Keratinocyte (primary cell): ENCODE results near the gene GGCX. TPM values are rescaled to one million over a fixed set of nuclear protein-coding genes. Genes with fewer than 3 reads are reported as not detected.
"Not testable (repeated sequence)": the region's sequence is repeated elsewhere in the genome, so short reads cannot be mapped to it uniquely, and the experiment has no call there.

ENCODE experiments used
- DNase-seq: peaks from one replicate; pipeline ENCODE4 v3.0.0-alpha.2; 2011; ENCODE audit warnings: low read depth, missing footprints, low spot score
- FAIRE-seq: peaks from 2 replicates; lab custom pipeline; 2011; peaks lifted over from hg19 to GRCh38; lab: Jason Lieb, UNC
- H2AFZ ChIP-seq: 2 replicates; pipeline ENCODE4 v1.6.0; 2012; ENCODE audit warnings: low read length, control low read depth, inconsistent platforms; ENCODE audit not compliant: control insufficient read depth
- H3K27ac ChIP-seq: 2 replicates; pipeline ENCODE4 v1.5.1; 2011; ENCODE audit warnings: low read length; ENCODE audit not compliant: control insufficient read depth, insufficient read depth
- H3K27me3 ChIP-seq: 3 replicates; pipeline ENCODE4 v1.6.0; 2011; ENCODE audit warnings: low read length; ENCODE audit not compliant: control insufficient read depth, insufficient read depth; ENCODE audit errors: extremely low read depth
- H3K36me3 ChIP-seq, 2 experiments: 2 replicates in 1 of 2; 3 replicates in 1 of 2; pipeline ENCODE4 v1.5.1; 2011; ENCODE audit warnings: low read length in 2 of 2, mild to moderate bottlenecking in 1 of 2; ENCODE audit not compliant: control insufficient read depth in 2 of 2, insufficient read depth in 2 of 2; ENCODE audit errors: extremely low read depth in 1 of 2
- H3K4me1 ChIP-seq: 3 replicates; pipeline ENCODE4 v1.5.1; 2011; ENCODE audit warnings: low read length; ENCODE audit not compliant: control insufficient read depth, insufficient read depth; ENCODE audit errors: extremely low read depth
- H3K4me2 ChIP-seq: 3 replicates; pipeline ENCODE4 v1.6.0; 2011; ENCODE audit warnings: low read depth, low read length; ENCODE audit not compliant: control insufficient read depth, insufficient read depth; ENCODE audit errors: extremely low read depth
- H3K4me3 ChIP-seq, 3 experiments: fragments of 200-600 bp in 1 of 3; sonication (generic) in 1 of 3; 2 replicates in 2 of 3; 3 replicates in 1 of 3; pipeline ENCODE4 v1.5.1; 2011 to 2016; ENCODE audit warnings: low read length in 3 of 3, mild to moderate bottlenecking in 3 of 3, control low read depth in 2 of 3, inconsistent platforms in 1 of 3, low read depth in 1 of 3, mixed read lengths in 1 of 3, mixed run types in 1 of 3, moderate library complexity in 1 of 3; ENCODE audit not compliant: control insufficient read depth in 2 of 3, insufficient read depth in 2 of 3; ENCODE audit errors: extremely low read depth in 1 of 3
- H3K79me2 ChIP-seq: 2 replicates; pipeline ENCODE4 v1.6.0; 2012; ENCODE audit warnings: low read length; ENCODE audit not compliant: control insufficient read depth, insufficient read depth
- H3K9ac ChIP-seq: 3 replicates; pipeline ENCODE4 v1.6.0; 2011; ENCODE audit warnings: low read length; ENCODE audit not compliant: control insufficient read depth, insufficient read depth; ENCODE audit errors: extremely low read depth
- H3K9me1 ChIP-seq: 3 replicates; pipeline ENCODE4 v1.6.0; 2011; ENCODE audit warnings: low read length; ENCODE audit not compliant: control insufficient read depth, insufficient read depth; ENCODE audit errors: extremely low read depth
- H3K9me3 ChIP-seq: 2 replicates; pipeline ENCODE4 v1.5.1; 2012; ENCODE audit warnings: low read depth, low read length; ENCODE audit not compliant: control insufficient read depth
- H4K20me1 ChIP-seq: 3 replicates; pipeline ENCODE4 v1.6.0; 2011; ENCODE audit warnings: low read length; ENCODE audit not compliant: control insufficient read depth, insufficient read depth; ENCODE audit errors: extremely low read depth
- CTCF ChIP-seq, 3 experiments: IDR thresholded peaks in 1 of 3; conservative IDR thresholded peaks in 1 of 3; optimal IDR thresholded peaks in 1 of 3; 2 replicates in 2 of 3; 3 replicates in 1 of 3; pipeline versions ENCODE3 to v1.5.1; 2011; ENCODE audit warnings: low read length in 3 of 3, mild to moderate bottlenecking in 3 of 3, moderate library complexity in 2 of 3, control low read depth in 1 of 3, inconsistent platforms in 1 of 3; ENCODE audit not compliant: insufficient read depth in 2 of 3; ENCODE audit errors: extremely low read depth in 1 of 3
- EZH2 ChIP-seq: IDR thresholded peaks from one replicate; pipeline ENCODE4 v1.6.1; 2012; ENCODE audit warnings: inconsistent platforms, mild to moderate bottlenecking, low read length, moderate library complexity
- dilution Hi-C: fragments of 300-500 bp; cut with MboI; formaldehyde crosslinking; loops from one replicate; pipeline ENCODE4 v1.7.0; 2020; ENCODE audit warnings: low sequenced_read_pairs; ENCODE audit not compliant: extremely low pct_ligation_motif_present
- polyA plus RNA-seq, 5 experiments: library from polyadenylated mRNA; depleted of rRNA in 3 of 5; stranded (reverse) in 3 of 5; stranded (forward) in 1 of 5; unstranded in 1 of 5; fragments of >200 nt; gene quantifications; 1 replicate in 1 of 5; 2 replicates in 3 of 5; 3 replicates in 1 of 5; pipeline versions ENCODE4 v1.2.1 to v1.2.3, GENCODE V29; 2011 to 2012; ENCODE audit warnings: missing spikeins in 2 of 5, low read depth in 1 of 5, low replicate concordance in 1 of 5

Gene GGCX
- polyA plus RNA-seq, 1 donor (not counting 4 experiments of a cell fraction or from before 2014, with no cell fraction given): 34.3 TPM

GRCh38 chr2:85604568-85605339 lies 43.5 kb upstream of the GGCX start:
- dilution Hi-C loops: no loop called here
- TF ChIP-seq CTCF (optimal IDR thresholded peaks at IDR 0.05 in 1 of 3, IDR thresholded peaks at IDR 0.05 in 1 of 3, conservative IDR thresholded peaks at IDR 0.05 in 1 of 3; ENCODE audit: extremely low read depth in 1 of 3, insufficient read depth in 2 of 3, low read length in 3 of 3) (no peak), EZH2 (no peak)
- no peak overlapping the region for H3K27ac ChIP-seq
- no peak for FAIRE-seq
- H2AFZ ChIP-seq: no peak overlapping the region
- peaks cover 2% of the 10 kb centered on the region for H3K9me1 ChIP-seq
- peaks cover 8 to 15% of the 10 kb centered on the region in 2 experiments for H3K36me3 ChIP-seq
- peak overlapping the region; percentile 33 for H3K4me2 ChIP-seq
- no peaks in the 10 kb centered on the region for H4K20me1 ChIP-seq
- H3K27me3 ChIP-seq: no peaks in the 10 kb centered on the region
- peaks cover 4% of the 10 kb centered on the region for H3K79me2 ChIP-seq
- H3K9ac ChIP-seq: no peak overlapping the region
- H3K9me3 ChIP-seq: no peaks in the 10 kb centered on the region
- peak overlapping the region in 1 of 3 experiments; percentile 8 for H3K4me3 ChIP-seq
- no peak for DNase-seq
- peaks cover 21% of the 10 kb centered on the region for H3K4me1 ChIP-seq

- H3K9ac ChIP-seq, FAIRE-seq, H3K27me3 ChIP-seq, H2AFZ ChIP-seq, H4K20me1 ChIP-seq, DNase-seq, H3K9me1 ChIP-seq, dilution Hi-C loops, H3K9me3 ChIP-seq, H3K79me2 ChIP-seq: not testable (repeated sequence)
- H3K4me2 ChIP-seq: peak overlapping the region; percentile 86
- H3K27ac ChIP-seq: peak overlapping the region; percentile 3
- peak overlapping the region in 1 of 3 experiments; percentile 8 for H3K4me3 ChIP-seq
- peaks cover 21% of the 10 kb centered on the region for H3K4me1 ChIP-seq
- H3K36me3 ChIP-seq: peaks cover 10 to 12% of the 10 kb centered on the region in 2 experiments
Measured at GRCh38 chr2:85604133-85604444, 42.8 kb upstream of the GGCX start.
